ENCODE results near the gene C5.
"Not testable (repeated sequence)": the region's sequence is repeated elsewhere in the genome, so short reads cannot be mapped to it uniquely, and the experiment has no call there.

Gene C5

GRCh38 chr9:120978987-120979386, 71.1 kb downstream of the C5 start:
- in situ Hi-C loops (cut with MboI; ENCODE audit: low sequenced_read_pairs, unreplicated experiment), result no loop called here
- TF ChIP-seq CTCF (IDR thresholded peaks at IDR 0.05; ENCODE audit: borderline replicate concordance, control extremely low read depth, extremely low read depth, insufficient read depth, missing control alignments), result no peak
- no peak for DNase-seq (ENCODE audit: low spot score)

- no peak for TF ChIP-seq CTCF (IDR thresholded peaks at IDR 0.05; ENCODE audit: borderline replicate concordance, control extremely low read depth, extremely low read depth, insufficient read depth, missing control alignments)
- no peak for DNase-seq (ENCODE audit: low spot score)
Observed at GRCh38 chr9:120977321-120977720, 72.8 kb downstream of the C5 start.

GRCh38 chr9:120974921-120975320, 75.2 kb downstream of the C5 start:
- no peak for DNase-seq (ENCODE audit: low spot score)
- no peak for TF ChIP-seq CTCF (IDR thresholded peaks at IDR 0.05; ENCODE audit: borderline replicate concordance, control extremely low read depth, extremely low read depth, insufficient read depth, missing control alignments)
- in situ Hi-C loops (cut with MboI; ENCODE audit: low sequenced_read_pairs, unreplicated experiment), result no loop called here

More at GRCh38 chr9:120977321-120977720, 72.8 kb downstream of the C5 start:
- in situ Hi-C loops (cut with MboI; ENCODE audit: low sequenced_read_pairs, unreplicated experiment), result no loop called here

GRCh38 chr9:120974181-120974580, 75.9 kb downstream of the C5 start:
- in situ Hi-C loops (cut with MboI; ENCODE audit: low sequenced_read_pairs, unreplicated experiment), result no loop called here
- no peak for TF ChIP-seq CTCF (IDR thresholded peaks at IDR 0.05; ENCODE audit: borderline replicate concordance, control extremely low read depth, extremely low read depth, insufficient read depth, missing control alignments)
- DNase-seq (ENCODE audit: low spot score), result no peak

- no peak for DNase-seq (ENCODE audit: low spot score)
- TF ChIP-seq CTCF (IDR thresholded peaks at IDR 0.05; ENCODE audit: borderline replicate concordance, control extremely low read depth, extremely low read depth, insufficient read depth, missing control alignments), result no peak
- in situ Hi-C loops (cut with MboI; ENCODE audit: low sequenced_read_pairs, unreplicated experiment), result no loop called here
Observed at GRCh38 chr9:120971938-120972337, 78.1 kb downstream of the C5 start.

GRCh38 chr9:120971471-120971870, 78.6 kb downstream of the C5 start:
- in situ Hi-C loops (cut with MboI; ENCODE audit: low sequenced_read_pairs, unreplicated experiment); DNase-seq (ENCODE audit: low spot score): not testable (repeated sequence)

- in situ Hi-C loops (cut with MboI; ENCODE audit: low sequenced_read_pairs, unreplicated experiment), result no loop called here
Observed at GRCh38 chr9:120970244-120970643, 79.8 kb downstream of the C5 start.

More at GRCh38 chr9:120970244-120970643, 79.8 kb downstream of the C5 start:
- DNase-seq (ENCODE audit: low spot score), result no peak
- TF ChIP-seq CTCF (IDR thresholded peaks at IDR 0.05; ENCODE audit: borderline replicate concordance, control extremely low read depth, extremely low read depth, insufficient read depth, missing control alignments), result no peak

All from GM13976 (cell line).